K562 (cell line): ENCODE data around the gene NTF4. TPM values are rescaled to one million over a fixed set of nuclear protein-coding genes. Genes with fewer than 3 reads are reported as not detected.

ENCODE experiments used
- ATAC-seq: fragments of 200-7000 bp; cut with Tn5 transposase; 3 replicates; pipeline ENCODE4 v1.9.1; 2020; ENCODE audit warnings: moderate library complexity
- BruUV-seq: library from RNA; stranded (reverse); fragments of 400-500 nt; replicated peaks from 2 replicates; lab custom pipeline; 2021; lab: Mats Ljungman, UMichigan
- CTCF ChIA-PET: fragments of 300-600 bp; formaldehyde crosslinking; extraction: SDS; loops from one replicate; lab custom pipeline; 2021; ENCODE audit warnings: low intra/inter-chr PET ratio; lab: Yijun Ruan, JAX
- POLR2A ChIA-PET: fragments of 300-600, 350-650 bp; sonication (Branson Sonifier 250); formaldehyde crosslinking; extraction: SDS; loops from one replicate; lab custom pipeline; 2021; ENCODE audit warnings: antibody characterized with exemption, inconsistent platforms; lab: Yijun Ruan, JAX
- DNase-seq, 4 experiments: peaks; one replicate each; pipeline versions ENCODE4 v3.0.0 to v3.0.0-alpha.2; 2011 to 2018; ENCODE audit warnings: low spot score in 3 of 4, mixed read lengths in 3 of 4; ENCODE audit errors: extremely low read depth in 1 of 4
- FAIRE-seq: peaks from 2 replicates; lab custom pipeline; 2011; peaks lifted over from hg19 to GRCh38; lab: Jason Lieb, UNC
- H2AFZ ChIP-seq: 2 replicates; pipeline ENCODE4 v1.6.0; 2011; ENCODE audit warnings: low read depth, low read length, control low read depth, inconsistent platforms
- H3K27ac ChIP-seq: fragments of 200-600 bp; 3 replicates; pipeline ENCODE4 v1.8.0; 2011; ENCODE audit warnings: low read depth, mild to moderate bottlenecking, control low read depth, inconsistent platforms, low read length, moderate library complexity, mixed read lengths; ENCODE audit errors: extremely low read depth
- H3K27me3 ChIP-seq, 2 experiments: fragments of 300-600 bp in 1 of 2; 2 replicates in 1 of 2; 3 replicates in 1 of 2; pipeline versions ENCODE4 v1.6.0 to v1.8.0; 2011; ENCODE audit warnings: inconsistent platforms in 2 of 2, low read length in 2 of 2, mild to moderate bottlenecking in 1 of 2, mixed read lengths in 1 of 2, moderate library complexity in 1 of 2; ENCODE audit not compliant: control insufficient read depth in 2 of 2, insufficient read depth in 2 of 2
- H3K36me3 ChIP-seq: fragments of 300-600 bp; 3 replicates; pipeline ENCODE4 v1.8.0; 2011; ENCODE audit warnings: mild to moderate bottlenecking, low read length, inconsistent platforms; ENCODE audit not compliant: control insufficient read depth, insufficient read depth
- H3K4me1 ChIP-seq, 2 experiments: fragments of 200-600 bp in 1 of 2; replicated peaks in 1 of 2; 2 replicates in 1 of 2; 3 replicates in 1 of 2; pipeline versions ENCODE4 v1.5.1 to v1.8.0; 2011; ENCODE audit warnings: inconsistent platforms in 2 of 2, low read length in 2 of 2, mild to moderate bottlenecking in 1 of 2, mixed read lengths in 1 of 2, moderate library complexity in 1 of 2; ENCODE audit not compliant: control insufficient read depth in 2 of 2, insufficient read depth in 2 of 2
- H3K4me2 ChIP-seq: 2 replicates; pipeline ENCODE4 v1.6.1; 2011; ENCODE audit warnings: low read length, control low read depth, inconsistent platforms, mixed read lengths; ENCODE audit not compliant: insufficient read depth
- H3K4me3 ChIP-seq: fragments of 200-600 bp; sonication (generic), shearing (Covaris generic); 2 replicates; pipeline ENCODE4 v1.5.1; 2016; ENCODE audit warnings: control low read depth, inconsistent platforms
- H3K79me2 ChIP-seq: fragments of 200-600 bp; 3 replicates; pipeline ENCODE4 v1.8.0; 2011; ENCODE audit warnings: low read length, inconsistent platforms; ENCODE audit not compliant: control insufficient read depth, insufficient read depth
- H3K9ac ChIP-seq, 2 experiments: 2 replicates each; pipeline versions ENCODE4 v1.6.0 to v1.6.1; 2011; ENCODE audit warnings: low read depth in 2 of 2, low read length in 2 of 2, control low read depth in 1 of 2, inconsistent platforms in 1 of 2, mild to moderate bottlenecking in 1 of 2, mixed read lengths in 1 of 2; ENCODE audit not compliant: insufficient read depth in 1 of 2
- H3K9me1 ChIP-seq: one replicate; pipeline ENCODE4 v1.6.0; 2011; ENCODE audit warnings: inconsistent platforms, mild to moderate bottlenecking, low read length, moderate library complexity; ENCODE audit not compliant: control insufficient read depth, insufficient read depth
- H3K9me3 ChIP-seq: replicated peaks from 2 replicates; pipeline ENCODE4 v1.5.1; 2011; ENCODE audit warnings: low read depth, low read length, inconsistent platforms; ENCODE audit not compliant: control insufficient read depth, insufficient read depth
- H4K20me1 ChIP-seq: replicated peaks from 2 replicates; pipeline ENCODE4 v1.6.1; 2011; ENCODE audit warnings: low read length, inconsistent platforms, mixed read lengths; ENCODE audit not compliant: control insufficient read depth, insufficient read depth
- FOXP1 ChIP-seq: sonication (generic); formaldehyde crosslinking; IDR thresholded peaks from 2 replicates; pipeline ENCODE4 v1.8.0; 2022; ENCODE audit warnings: mild to moderate bottlenecking, missing genetic modification reagents
- HDAC2 ChIP-seq: fragments of 450-650 bp; IDR thresholded peaks from 2 replicates; pipeline ENCODE4 v1.6.1; 2016; ENCODE audit warnings: mild to moderate bottlenecking
- NFYB ChIP-seq: IDR thresholded peaks from 2 replicates; pipeline ENCODE4 v1.6.1; 2011; ENCODE audit warnings: mild to moderate bottlenecking, moderate library complexity; ENCODE audit not compliant: insufficient read length; ENCODE audit errors: extremely low read depth
- NR4A1 ChIP-seq, 2 experiments: fragments of 250-450 bp in 1 of 2; fragments of 450-650 bp in 1 of 2; sonication (Bioruptor Pico) in 1 of 2; IDR thresholded peaks; 2 replicates each; pipeline versions ENCODE4 v1.4.0 to v1.6.1; 2016 to 2020; ENCODE audit warnings: mild to moderate bottlenecking in 2 of 2, missing compliant biosample characterization in 1 of 2, missing genetic modification characterization in 1 of 2, moderate library complexity in 1 of 2
- POU5F1 ChIP-seq: fragments of 150-350 bp; IDR thresholded peaks from 2 replicates; pipeline ENCODE4 v1.6.1; 2014; ENCODE audit warnings: borderline replicate concordance, low read length, low read depth, mild to moderate bottlenecking; ENCODE audit not compliant: partially characterized antibody
- RFX1 ChIP-seq: fragments of 450-650 bp; IDR thresholded peaks from 2 replicates; pipeline ENCODE4 v1.6.1; 2016; ENCODE audit warnings: mild to moderate bottlenecking, moderate library complexity
- SMAD1 ChIP-seq: fragments of 150-350 bp; IDR thresholded peaks from 2 replicates; pipeline ENCODE4 v1.6.1; 2014; ENCODE audit warnings: low read length, low read depth; ENCODE audit not compliant: partially characterized antibody
- SP2 ChIP-seq: IDR thresholded peaks from 2 replicates; pipeline ENCODE4 v1.6.1; 2011; ENCODE audit warnings: mild to moderate bottlenecking, low read depth, low read length, moderate library complexity; ENCODE audit not compliant: poor library complexity, severe bottlenecking; ENCODE audit errors: extremely low read depth
- WGBS: fragments of 100-300 bp; shearing (Covaris generic); methylation state at CpG from one replicate; pipeline ENCODE4 v1.1.6; 2016; ENCODE audit warnings: low coverage, mixed read lengths; ENCODE audit not compliant: insufficient coverage; ENCODE audit errors: missing lambda C conversion rate; 5-methylcytosine and 5-hydroxymethylcytosine counted together
- in situ Hi-C: fragments of 300-500 bp; cut with MboI; formaldehyde crosslinking; loops from 4 replicates; pipeline ENCODE4 v1.15.0; 2018; ENCODE audit warnings: inconsistent platforms, mixed read lengths
- intact Hi-C: fragments of 100-400 bp; cut with micrococcal nuclease; formaldehyde crosslinking; loops from 2 replicates; pipeline ENCODE4 v1.14.2; 2022
- polyA plus RNA-seq, 8 experiments: library from polyadenylated mRNA; depleted of rRNA in 4 of 8; stranded (reverse) in 5 of 8; unstranded in 3 of 8; fragments of >200 nt; fragmentation: Nextera tagmentation in 2 of 8; fragmentation: Illumina TruSeq in 1 of 8; extraction: Ambion mirVana in 2 of 8; extraction: Trizol in 1 of 8; gene quantifications; 2 replicates each; pipeline versions ENCODE4 v1.2.1 to v1.2.3, GENCODE V29; 2011 to 2014; ENCODE audit warnings: inconsistent platforms in 1 of 8, missing spikeins in 1 of 8
- total RNA-seq, 7 experiments: library from RNA; depleted of rRNA in 6 of 7; stranded (reverse); fragments of >200 nt in 6 of 7; fragmentation: Illumina TruSeq in 2 of 7; extraction: Trizol in 2 of 7; gene quantifications; 2 replicates each; pipeline versions ENCODE4 v1.2.1 to v1.2.3, GENCODE V29; 2011 to 2021; ENCODE audit warnings: low replicate concordance in 1 of 7

Gene NTF4
- total and polyA plus RNA-seq, 9 of the 15 experiments (the other 6 are each of a cell fraction or from before 2014, with no cell fraction given): not detected

DNA sequence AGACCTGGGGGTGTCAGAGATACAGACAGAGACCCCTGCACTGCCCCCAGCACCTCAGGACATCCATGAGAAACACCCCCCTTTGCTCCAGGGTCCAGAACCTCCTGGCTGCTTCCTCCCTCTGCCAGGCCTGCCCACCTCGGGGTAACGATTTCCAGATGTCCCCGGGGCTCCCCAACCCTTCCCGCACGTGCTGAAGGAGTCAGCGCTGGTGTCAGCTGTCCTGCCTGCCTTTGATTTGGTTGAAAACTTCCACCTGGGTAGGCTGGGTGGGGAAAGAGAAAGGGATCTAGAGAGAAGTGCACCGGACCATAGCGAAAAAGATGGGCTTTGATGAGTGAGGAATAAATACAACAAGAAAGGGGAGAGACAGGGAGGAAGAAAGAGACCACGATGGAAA lies 5.6 kb downstream of the NTF4 start:
- in situ Hi-C loops: no loop called here
- 0% methylated on average over 1 of the region's 9 CpGs for WGBS
- no peak overlapping the region for H2AFZ ChIP-seq
- H4K20me1 ChIP-seq: peaks cover 4% of the 10 kb centered on the region; the same call in 1 of the 2 replicates
- no peak for DNase-seq
- no TSS peak for BruUV-seq
- CTCF ChIA-PET: no interaction called here
- no peak overlapping the region for H3K27ac ChIP-seq
- peaks cover 2 to 35% of the 10 kb centered on the region in 2 experiments; a peak in 3 of 5 replicates for H3K4me1 ChIP-seq
- H3K9ac ChIP-seq: no peak overlapping the region
- no peak for ATAC-seq
- H3K9me1 ChIP-seq: no peaks in the 10 kb centered on the region
- TF ChIP-seq SMAD1 (no peak), FOXP1 (CRISPR knock-in tag) (no peak)
- TF ChIP-seq, all 486 proteins: peak for 0
- no peak overlapping the region for H3K4me2 ChIP-seq
- no peak for FAIRE-seq
- POLR2A ChIA-PET: interaction anchor here (0.8 kb wide), 1 partner anchor 11 kb away, joined by 3 read pairs; no protein-coding TSS in a partner anchor
- no peaks in the 10 kb centered on the region for H3K36me3 ChIP-seq
- no peak overlapping the region for H3K4me3 ChIP-seq
- H3K79me2 ChIP-seq: no peaks in the 10 kb centered on the region
- intact Hi-C loops: no loop called here
- peaks cover 17 to 62% of the 10 kb centered on the region in 2 experiments; a peak in 3 of 5 replicates for H3K27me3 ChIP-seq
- H3K9me3 ChIP-seq: no peaks in the 10 kb centered on the region

DNA sequence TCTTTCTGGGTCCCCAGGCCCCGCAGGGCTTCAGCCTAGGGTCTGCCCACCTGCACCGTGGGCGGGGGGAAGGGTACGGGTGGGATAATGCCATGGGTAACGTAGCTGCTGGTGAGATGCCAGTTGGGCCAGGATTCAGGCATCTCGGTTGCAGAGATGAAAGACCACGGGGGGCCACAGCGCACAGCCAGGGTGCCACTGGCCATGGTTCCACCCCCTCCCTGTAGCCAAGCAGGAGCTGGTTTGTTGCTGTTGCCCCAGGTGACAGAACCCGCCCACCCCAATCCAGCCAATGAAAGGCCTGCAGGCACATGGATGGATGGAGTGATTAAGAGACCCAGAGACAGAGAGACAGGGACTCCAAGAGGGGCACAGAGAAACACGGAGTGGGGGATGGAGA lies 6.1 kb downstream of the NTF4 start:
- no peak for FAIRE-seq
- POLR2A ChIA-PET: no interaction called here

More for the DNA sequence above, 6.1 kb downstream of the NTF4 start:
- intact Hi-C loops (no loop called here), in situ Hi-C loops (no loop called here)
- Histone ChIP-seq H2AFZ (no peak overlapping the region), H3K4me1 (peaks cover 2 to 34% of the 10 kb centered on the region in 2 experiments; a peak in 3 of 5 replicates), H3K27me3 (peaks cover 17 to 58% of the 10 kb centered on the region in 2 experiments; a peak in 3 of 5 replicates), H3K4me3 (no peak overlapping the region), H3K9me1 (no peaks in the 10 kb centered on the region), H3K9me3 (no peaks in the 10 kb centered on the region), H3K9ac (no peak overlapping the region), H3K27ac (no peak overlapping the region), H3K79me2 (no peaks in the 10 kb centered on the region), H3K36me3 (no peaks in the 10 kb centered on the region), H3K4me2 (no peak overlapping the region), H4K20me1 (peaks cover 4% of the 10 kb centered on the region; the same call in 1 of the 2 replicates)
- ATAC-seq (peak; percentile 65), DNase-seq (peak; percentile 51 to 73 (median 66))
- BruUV-seq: no TSS peak
- CTCF ChIA-PET: no interaction called here
- TF ChIP-seq NFYB (peak; percentile 42), POU5F1 (no peak), RFX1 (peak; percentile 83), HDAC2 (no peak), SP2 (peak; percentile 50), NR4A1 (CRISPR knock-in tag; IDR thresholded peaks at IDR 0.05) (no peak), NR4A1 (tag; IDR thresholded peaks at IDR 0.05) (no peak)
- 9% methylated on average over 9 of the region's 10 CpGs for WGBS
